Common myeloid progenitor, CD34-positive (primary cell): Measurements from ENCODE around the gene TYRO3.

Experiments used
- CTCF ChIA-PET: fragments of 350-600 bp; sonication (Branson Sonifier 250); formaldehyde crosslinking; loops from one replicate; lab custom pipeline; 2021; ENCODE audit warnings: antibody characterized with exemption; lab: Charles Lee
- POLR2A ChIA-PET: fragments of 350-600 bp; sonication (Branson Sonifier 250); formaldehyde crosslinking; loops from one replicate; lab custom pipeline; 2021; ENCODE audit warnings: antibody characterized with exemption; lab: Charles Lee
- DNase-seq, 3 donors: peaks; one replicate each; pipeline versions ENCODE4 v3.0.0 to v3.0.0-alpha.2; 2013
- H3K27ac ChIP-seq, 2 experiments: 1 replicate in 1 of 2; 2 replicates in 1 of 2; pipeline ENCODE4 v1.7.0; 2013; ENCODE audit warnings: inconsistent platforms in 2 of 2, low read length in 2 of 2, mild to moderate bottlenecking in 2 of 2, low read depth in 1 of 2, moderate library complexity in 1 of 2; ENCODE audit not compliant: severe bottlenecking in 2 of 2, insufficient read depth in 1 of 2, poor library complexity in 1 of 2
- H3K27me3 ChIP-seq, 5 experiments: replicated peaks in 2 of 5; 1 replicate in 3 of 5; 2 replicates in 2 of 5; pipeline versions ENCODE4 v1.6.1 to v1.7.0; 2013; ENCODE audit warnings: low read length in 4 of 5, mild to moderate bottlenecking in 2 of 5, moderate library complexity in 2 of 5, inconsistent platforms in 1 of 5; ENCODE audit not compliant: insufficient read depth in 5 of 5, control insufficient read depth in 4 of 5
- H3K36me3 ChIP-seq, 4 experiments: 1 replicate in 2 of 4; 2 replicates in 2 of 4; pipeline versions ENCODE4 v1.6.1 to v1.7.0; 2013; ENCODE audit warnings: low read length in 3 of 4, control low read depth in 1 of 4, mild to moderate bottlenecking in 1 of 4; ENCODE audit not compliant: control insufficient read depth in 4 of 4, insufficient read depth in 4 of 4
- H3K4me1 ChIP-seq, 4 experiments: 1 replicate in 3 of 4; 2 replicates in 1 of 4; pipeline versions ENCODE4 v1.6.1 to v1.7.1; 2013; ENCODE audit warnings: low read length in 3 of 4, mild to moderate bottlenecking in 3 of 4, control low read depth in 1 of 4, inconsistent platforms in 1 of 4, moderate library complexity in 1 of 4; ENCODE audit not compliant: control insufficient read depth in 4 of 4, insufficient read depth in 4 of 4; ENCODE audit errors: control extremely low read depth in 1 of 4
- H3K4me3 ChIP-seq, 7 experiments: 1 replicate in 4 of 7; 2 replicates in 3 of 7; pipeline versions ENCODE4 v1.5.1 to v1.7.0; 2013; ENCODE audit warnings: mild to moderate bottlenecking in 7 of 7, low read length in 6 of 7, moderate library complexity in 6 of 7, inconsistent platforms in 2 of 7, low read depth in 2 of 7, control low read depth in 1 of 7; ENCODE audit not compliant: insufficient read depth in 4 of 7, control insufficient read depth in 1 of 7; ENCODE audit errors: extremely low read depth in 1 of 7
- H3K9me3 ChIP-seq, 5 experiments: 1 replicate in 4 of 5; 2 replicates in 1 of 5; pipeline versions ENCODE4 v1.6.1 to v1.7.1; 2013; ENCODE audit warnings: low read length in 4 of 5, mild to moderate bottlenecking in 2 of 5, inconsistent platforms in 1 of 5, low read depth in 1 of 5, moderate library complexity in 1 of 5; ENCODE audit not compliant: control insufficient read depth in 4 of 5, insufficient read depth in 2 of 5; ENCODE audit errors: control extremely low read depth in 1 of 5
- WGBS: methylation state at CpG from one replicate; pipeline ENCODE4 v1.1.5; 2013; ENCODE audit not compliant: insufficient coverage; 5-methylcytosine and 5-hydroxymethylcytosine counted together

The TYRO3 gene

DNA sequence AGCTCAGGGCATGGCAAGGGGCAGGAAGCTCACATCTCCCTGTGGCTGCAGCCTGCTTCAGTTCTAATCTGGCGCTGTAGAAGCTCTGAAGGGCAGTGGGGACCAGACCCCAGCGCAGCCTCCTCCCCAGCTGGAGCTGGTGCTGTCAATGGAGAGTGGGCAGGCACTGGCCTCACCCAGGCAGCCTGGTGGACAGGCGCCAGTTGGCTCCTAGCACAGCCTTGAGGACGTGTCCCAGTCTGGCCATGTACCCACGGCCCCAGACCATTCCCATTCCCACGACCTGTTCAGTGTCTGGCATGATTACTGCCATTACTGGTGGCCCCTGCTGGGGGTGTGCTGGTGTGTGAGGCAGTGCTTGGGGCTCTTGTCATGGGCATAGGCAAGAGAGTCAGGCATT, 16.3 kb downstream of the TYRO3 start:
- H3K4me1 ChIP-seq = no peaks in the 10 kb centered on the region
- POLR2A ChIA-PET = no interaction called here
- no peaks in the 10 kb centered on the region for H3K9me3 ChIP-seq
- H3K27ac ChIP-seq = no peak overlapping the region
- WGBS = 94% methylated on average over 4 of the region's 6 CpGs
- no peak for DNase-seq
- CTCF ChIA-PET = interaction anchor here (0.7 kb wide), 1 partner anchor 18 kb away, joined by 3 read pairs; no protein-coding TSS in a partner anchor
- H3K36me3 ChIP-seq = peaks cover 0 to 23% (median 0%) of the 10 kb centered on the region in 4 experiments
- no peaks in the 10 kb centered on the region for H3K27me3 ChIP-seq
- no peak overlapping the region for H3K4me3 ChIP-seq

DNA sequence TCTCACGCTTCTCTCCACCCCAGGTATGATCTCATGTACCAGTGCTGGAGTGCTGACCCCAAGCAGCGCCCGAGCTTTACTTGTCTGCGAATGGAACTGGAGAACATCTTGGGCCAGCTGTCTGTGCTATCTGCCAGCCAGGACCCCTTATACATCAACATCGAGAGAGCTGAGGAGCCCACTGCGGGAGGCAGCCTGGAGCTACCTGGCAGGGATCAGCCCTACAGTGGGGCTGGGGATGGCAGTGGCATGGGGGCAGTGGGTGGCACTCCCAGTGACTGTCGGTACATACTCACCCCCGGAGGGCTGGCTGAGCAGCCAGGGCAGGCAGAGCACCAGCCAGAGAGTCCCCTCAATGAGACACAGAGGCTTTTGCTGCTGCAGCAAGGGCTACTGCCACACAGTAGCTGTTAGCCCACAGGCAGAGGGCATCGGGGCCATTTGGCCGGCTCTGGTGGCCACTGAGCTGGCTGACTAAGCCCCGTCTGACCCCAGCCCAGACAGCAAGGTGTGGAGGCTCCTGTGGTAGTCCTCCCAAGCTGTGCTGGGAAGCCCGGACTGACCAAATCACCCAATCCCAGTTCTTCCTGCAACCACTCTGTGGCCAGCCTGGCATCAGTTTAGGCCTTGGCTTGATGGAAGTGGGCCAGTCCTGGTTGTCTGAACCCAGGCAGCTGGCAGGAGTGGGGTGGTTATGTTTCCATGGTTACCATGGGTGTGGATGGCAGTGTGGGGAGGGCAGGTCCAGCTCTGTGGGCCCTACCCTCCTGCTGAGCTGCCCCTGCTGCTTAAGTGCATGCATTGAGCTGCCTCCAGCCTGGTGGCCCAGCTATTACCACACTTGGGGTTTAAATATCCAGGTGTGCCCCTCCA, 19.1 kb downstream of the TYRO3 start:
- H3K4me3 ChIP-seq = no peak overlapping the region
- no peaks in the 10 kb centered on the region for H3K9me3 ChIP-seq
- WGBS = 99% methylated on average over 11 of the region's 12 CpGs
- CTCF ChIA-PET = interaction anchor here (1.1 to 2.2 kb wide), 4 partner anchors 7 to 12 kb away, joined by 4 to 5 read pairs (median 4); no protein-coding TSS in a partner anchor
- H3K27me3 ChIP-seq = no peaks in the 10 kb centered on the region
- no peak overlapping the region for H3K27ac ChIP-seq
- peak in 1 of 3 donors; percentile 9 for DNase-seq
- no peaks in the 10 kb centered on the region for H3K4me1 ChIP-seq
- peaks cover 0 to 16% (median 0%) of the 10 kb centered on the region in 4 experiments for H3K36me3 ChIP-seq
- POLR2A ChIA-PET = no interaction called here

- no peak overlapping the region for H3K4me3 ChIP-seq
- CTCF ChIA-PET = interaction anchor here (1.2 to 2.2 kb wide), 3 partner anchors 8 to 13 kb away, joined by 4 to 5 read pairs (median 4); no protein-coding TSS in a partner anchor
Observed at GRCh38 chr15:41578736-41579383, 19.8 kb downstream of the TYRO3 start.

DNA sequence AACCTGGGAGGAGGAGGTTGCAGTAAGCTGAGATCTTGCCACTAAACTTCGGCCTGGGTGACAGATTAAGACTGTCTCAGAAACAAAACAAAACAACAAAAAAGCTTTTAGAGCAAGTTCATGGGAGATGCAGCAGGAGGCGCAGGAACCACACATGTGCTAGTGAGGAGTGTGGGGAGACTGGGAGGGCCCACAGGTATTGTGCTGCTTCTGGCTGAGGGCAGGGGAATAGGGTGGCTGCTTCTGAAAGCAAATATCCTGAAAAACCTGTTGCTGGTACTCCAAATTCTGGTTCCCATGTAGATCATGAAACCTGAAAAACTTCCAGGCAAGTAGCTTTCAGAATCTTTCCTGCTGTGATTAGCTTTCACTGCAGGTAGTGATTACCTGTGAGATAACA, 22.1 kb downstream of the TYRO3 start:
- H3K27ac ChIP-seq = no peak overlapping the region
- 100% methylated on average over 1 of the region's 2 CpGs for WGBS
- H3K36me3 ChIP-seq = no peaks in the 10 kb centered on the region
- H3K27me3 ChIP-seq = peaks cover 2 to 12% (median 4%) of the 10 kb centered on the region in 5 experiments
- peak in 2 of 3 donors; percentile 18 to 24 for DNase-seq
- no peak overlapping the region for H3K4me3 ChIP-seq
- peaks cover 0 to 11% (median 10%) of the 10 kb centered on the region in 4 experiments for H3K4me1 ChIP-seq
- POLR2A ChIA-PET = no interaction called here
- CTCF ChIA-PET = interaction anchor here (0.7 to 1.4 kb wide), 3 partner anchors 23 to 53 kb away, joined by 3 read pairs; no protein-coding TSS in a partner anchor
- H3K9me3 ChIP-seq = no peaks in the 10 kb centered on the region

More at GRCh38 chr15:41578736-41579383, 19.8 kb downstream of the TYRO3 start:
- H3K27ac ChIP-seq = no peak overlapping the region
- no peaks in the 10 kb centered on the region for H3K4me1 ChIP-seq
- peaks cover 0 to 9% (median 0%) of the 10 kb centered on the region in 4 experiments for H3K36me3 ChIP-seq
- POLR2A ChIA-PET = no interaction called here
- no peaks in the 10 kb centered on the region for H3K9me3 ChIP-seq
- WGBS = 94% methylated on average over 6 of the region's 9 CpGs
- no peak for DNase-seq
- peaks cover 0 to 2% (median 0%) of the 10 kb centered on the region in 5 experiments for H3K27me3 ChIP-seq

GRCh38 chr15:41583795-41584194, 24.8 kb downstream of the TYRO3 start:
- WGBS = 100% methylated on average over 2 of the region's 6 CpGs
- Histone ChIP-seq H3K9me3 (no peaks in the 10 kb centered on the region), H3K4me3 (no peak overlapping the region), H3K27ac (no peak overlapping the region), H3K4me1 (peaks cover 0 to 11% (median 10%) of the 10 kb centered on the region in 4 experiments), H3K36me3 (no peaks in the 10 kb centered on the region), H3K27me3 (peaks cover 2 to 15% (median 9%) of the 10 kb centered on the region in 5 experiments)
- POLR2A ChIA-PET = no interaction called here
- CTCF ChIA-PET = interaction anchor here (1.0 kb wide), 1 partner anchor 91 kb away, joined by 3 read pairs; no protein-coding TSS in a partner anchor
- DNase-seq = no peak

- POLR2A ChIA-PET = no interaction called here
- WGBS = 85% methylated on average over 5 of the region's 7 CpGs
Observed at GRCh38 chr15:41584636-41585126, 25.7 kb downstream of the TYRO3 start.

More at GRCh38 chr15:41584636-41585126, 25.7 kb downstream of the TYRO3 start:
- peak in 1 of 3 donors; percentile 8 for DNase-seq
- no peaks in the 10 kb centered on the region for H3K36me3 ChIP-seq
- peak overlapping the region in 4 of 7 experiments; percentile 49 to 72 (median 66) for H3K4me3 ChIP-seq
- peaks cover 2 to 15% (median 9%) of the 10 kb centered on the region in 5 experiments for H3K27me3 ChIP-seq
- H3K9me3 ChIP-seq = no peaks in the 10 kb centered on the region
- peaks cover 0 to 11% (median 10%) of the 10 kb centered on the region in 4 experiments for H3K4me1 ChIP-seq
- H3K27ac ChIP-seq = no peak overlapping the region
- CTCF ChIA-PET = interaction anchor here (1.0 to 2.0 kb wide), 4 partner anchors 7 to 189 kb away, joined by 3 to 8 read pairs (median 4); no protein-coding TSS in a partner anchor
